HUES64 (cell line): ENCODE measurements around the gene TRIM66.

Experiments
- H3K27ac ChIP-seq: 2 replicates; pipeline ENCODE4 v1.7.0; 2013; ENCODE audit warnings: low read depth, low read length, inconsistent platforms
- H3K27me3 ChIP-seq: 2 replicates; pipeline ENCODE4 v1.6.1; 2013; ENCODE audit warnings: mild to moderate bottlenecking, low read length; ENCODE audit not compliant: insufficient read depth
- H3K36me3 ChIP-seq: 2 replicates; pipeline ENCODE4 v1.6.1; 2013; ENCODE audit warnings: mild to moderate bottlenecking, low read length; ENCODE audit not compliant: insufficient read depth
- H3K4me1 ChIP-seq: 2 replicates; pipeline ENCODE4 v1.6.1; 2013; ENCODE audit warnings: mild to moderate bottlenecking, low read length, moderate library complexity; ENCODE audit not compliant: insufficient read depth
- H3K4me3 ChIP-seq: 2 replicates; pipeline ENCODE4 v1.5.1; 2013; ENCODE audit warnings: mild to moderate bottlenecking, low read length, moderate library complexity
- H3K9ac ChIP-seq: 2 replicates; pipeline ENCODE4 v1.6.1; 2013; ENCODE audit warnings: mild to moderate bottlenecking, low read depth, low read length
- H3K9me3 ChIP-seq: 2 replicates; pipeline ENCODE4 v1.6.1; 2013; ENCODE audit warnings: low read depth, low read length; ENCODE audit not compliant: insufficient read depth
- WGBS: fragments of 150-250, 120-280 bp; methylation state at CpG from one replicate; pipeline ENCODE4 v1.1.7; 2013; ENCODE audit warnings: missing lambda C conversion rate; 5-methylcytosine and 5-hydroxymethylcytosine counted together

TRIM66 gene

DNA sequence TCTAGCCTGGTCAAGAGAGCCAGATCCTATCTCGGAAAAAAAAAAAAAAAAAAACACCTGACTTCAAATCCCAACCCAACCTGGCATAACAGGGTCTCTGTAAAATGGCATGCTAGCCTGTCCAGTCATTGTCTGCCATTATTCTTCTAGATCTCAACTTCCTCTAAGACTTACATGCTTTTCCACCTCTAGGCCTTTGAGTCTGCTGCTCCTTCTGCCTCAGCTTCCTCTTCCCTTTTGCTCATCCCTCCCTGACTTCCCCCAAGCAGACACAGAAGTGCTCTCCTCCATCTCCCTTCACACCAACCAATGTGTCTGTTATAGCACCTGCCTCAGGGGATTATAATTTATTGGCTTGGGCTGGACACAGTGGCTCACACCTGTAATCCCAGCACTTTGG is 96.3 kb downstream of the TRIM66 start:
- H3K4me3 ChIP-seq = no peak overlapping the region
- WGBS = 96% methylated on average over 1 of the region's 1 CpG
- no peak overlapping the region for H3K27ac ChIP-seq
- H3K36me3 ChIP-seq = no peaks in the 10 kb centered on the region
- H3K9me3 ChIP-seq = no peaks in the 10 kb centered on the region
- H3K4me1 ChIP-seq = peaks cover 8% of the 10 kb centered on the region; the same call in 1 of the 2 replicates
- no peak overlapping the region for H3K9ac ChIP-seq
- no peaks in the 10 kb centered on the region for H3K27me3 ChIP-seq

DNA sequence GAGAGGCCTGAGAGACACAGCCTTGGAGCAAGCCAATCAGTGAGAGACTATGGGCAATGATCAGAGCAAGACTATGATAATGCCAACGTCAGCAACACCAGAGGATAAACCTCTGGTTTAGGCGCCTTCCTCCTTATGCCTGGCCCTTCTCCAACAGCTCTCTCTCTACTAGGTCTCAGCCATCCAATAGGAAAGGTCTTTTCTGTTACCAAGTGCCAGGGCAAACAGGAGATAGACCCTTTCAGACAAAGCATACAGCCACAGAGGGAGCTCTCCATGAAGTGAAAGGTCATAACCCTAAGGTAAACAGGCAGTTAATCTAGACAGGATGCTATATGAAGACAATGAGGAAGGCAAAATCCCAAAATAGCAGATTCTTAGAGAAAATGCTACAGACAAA is 98.0 kb downstream of the TRIM66 start:
- H3K36me3 ChIP-seq = no peaks in the 10 kb centered on the region
- H3K9ac ChIP-seq = no peak overlapping the region
- no peaks in the 10 kb centered on the region for H3K27me3 ChIP-seq
- peaks cover 2% of the 10 kb centered on the region; the same call in 1 of the 2 replicates for H3K9me3 ChIP-seq
- H3K4me1 ChIP-seq = peaks cover 8% of the 10 kb centered on the region; the same call in 1 of the 2 replicates
- H3K4me3 ChIP-seq = no peak overlapping the region
- H3K27ac ChIP-seq = no peak overlapping the region
- WGBS = 92% methylated on average over 2 of the region's 2 CpGs

DNA sequence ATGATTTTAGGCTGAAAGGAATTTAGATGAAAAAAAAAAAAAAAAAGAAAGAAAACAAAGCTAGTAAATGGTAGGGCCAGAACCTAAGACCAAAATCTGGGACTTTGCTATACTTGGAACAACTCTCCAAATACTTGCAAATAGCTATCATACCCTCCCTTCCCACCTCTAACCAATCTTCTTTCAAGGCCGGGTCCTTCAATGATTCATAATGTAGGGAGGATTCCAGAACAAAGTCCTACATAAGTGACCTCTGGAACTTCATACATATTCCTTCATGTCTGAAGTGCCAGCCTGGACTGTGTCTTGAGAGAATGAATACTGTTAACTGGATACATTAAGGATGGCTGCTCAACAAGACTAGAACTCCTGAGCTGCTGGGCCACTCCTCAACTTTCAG is 98.4 kb downstream of the TRIM66 start:
- no peak overlapping the region for H3K4me3 ChIP-seq
- H3K27ac ChIP-seq = no peak overlapping the region
- H3K4me1 ChIP-seq = peaks cover 8% of the 10 kb centered on the region; the same call in 1 of the 2 replicates
- H3K9me3 ChIP-seq = peaks cover 4% of the 10 kb centered on the region; the same call in 1 of the 2 replicates
- no peaks in the 10 kb centered on the region for H3K36me3 ChIP-seq
- WGBS = 93% methylated on average over 1 of the region's 1 CpG
- no peaks in the 10 kb centered on the region for H3K27me3 ChIP-seq
- no peak overlapping the region for H3K9ac ChIP-seq

DNA sequence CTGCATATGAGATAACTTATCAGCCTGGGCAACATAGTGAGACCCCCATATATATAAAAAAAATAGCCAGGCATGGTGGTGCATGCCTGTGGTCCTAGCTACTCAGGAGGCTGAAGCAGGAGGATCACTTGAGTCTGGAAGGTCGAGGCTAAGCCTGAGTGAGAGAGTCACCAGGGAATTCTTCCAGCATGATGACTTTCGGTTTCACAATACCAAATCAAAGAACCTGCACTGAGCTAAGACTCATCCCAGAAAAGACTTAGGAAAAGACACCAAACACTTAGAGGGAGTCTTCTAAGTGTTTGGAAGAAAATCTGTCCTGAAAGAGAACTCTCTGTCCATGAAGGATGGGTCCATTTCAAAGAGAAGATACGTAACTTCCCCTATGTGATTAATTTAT is 101.2 kb downstream of the TRIM66 start:
- H3K4me3 ChIP-seq = no peak overlapping the region
- no peaks in the 10 kb centered on the region for H3K36me3 ChIP-seq
- peaks cover 18% of the 10 kb centered on the region; the same call in 1 of the 2 replicates for H3K9me3 ChIP-seq
- peaks cover 8% of the 10 kb centered on the region; the same call in 1 of the 2 replicates for H3K4me1 ChIP-seq
- H3K27ac ChIP-seq = no peak overlapping the region
- H3K27me3 ChIP-seq = no peaks in the 10 kb centered on the region
- H3K9ac ChIP-seq = no peak overlapping the region
- WGBS = 92% methylated on average over 3 of the region's 3 CpGs

DNA sequence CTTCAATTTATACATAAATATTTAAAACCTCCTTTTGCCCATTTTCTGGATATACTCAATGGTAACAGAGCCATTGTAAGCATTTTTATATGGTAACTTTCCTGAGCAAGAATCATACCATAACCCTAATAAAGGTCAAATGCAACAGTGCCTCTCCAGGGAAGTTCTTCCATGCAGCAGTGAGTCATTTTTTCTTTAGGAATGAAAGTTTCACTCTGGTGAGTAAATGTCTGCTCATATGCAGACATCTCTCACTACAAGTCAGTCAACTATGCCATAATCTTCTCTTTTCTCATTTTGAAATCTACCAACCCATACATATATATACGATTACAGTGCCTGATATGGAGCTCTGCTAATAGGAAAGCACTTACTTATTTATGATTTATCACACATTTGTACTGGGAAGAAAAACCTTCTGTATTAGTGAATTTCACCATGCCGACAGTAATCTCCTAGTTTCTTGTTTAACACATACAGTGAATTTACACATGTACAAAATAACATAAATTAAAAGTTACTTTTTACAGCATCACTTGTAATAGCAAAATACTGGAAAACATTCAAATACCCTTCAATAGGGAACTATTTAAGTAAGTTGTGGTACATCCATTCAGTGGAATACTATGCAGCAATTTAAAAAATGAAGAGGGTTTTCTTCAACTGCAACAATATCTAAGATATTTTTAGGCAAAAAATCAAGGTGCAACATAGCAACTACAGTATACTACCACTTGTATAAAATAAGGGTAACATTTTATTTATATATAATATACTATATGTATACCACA is 104.5 kb downstream of the TRIM66 start:
- Histone ChIP-seq H3K4me3 (no peak overlapping the region), H3K27ac (no peak overlapping the region), H3K9ac (no peak overlapping the region), H3K9me3 (peaks cover 18% of the 10 kb centered on the region; the same call in 1 of the 2 replicates), H3K4me1 (no peaks in the 10 kb centered on the region), H3K27me3 (no peaks in the 10 kb centered on the region), H3K36me3 (no peaks in the 10 kb centered on the region)
- WGBS = 94% methylated on average over 2 of the region's 2 CpGs

DNA sequence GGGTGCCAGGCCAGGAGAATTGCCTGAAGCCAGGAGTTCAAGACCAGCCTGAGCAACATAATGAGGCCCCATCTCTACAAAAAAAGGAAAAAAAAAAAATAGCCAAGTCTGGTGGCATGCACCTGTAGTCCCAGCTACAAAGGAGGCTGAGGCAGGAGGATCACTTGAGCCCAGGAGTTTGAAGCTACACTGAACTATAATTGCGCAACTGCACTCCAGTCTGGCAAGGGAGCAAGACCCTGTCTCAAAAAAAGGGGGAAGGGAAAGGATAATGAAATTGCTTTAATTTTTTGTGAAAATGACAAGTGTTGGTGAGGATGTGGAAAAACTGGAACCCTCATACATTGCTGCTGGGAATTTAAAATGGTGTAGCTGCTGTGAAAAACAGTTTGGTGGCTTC is 107.7 kb downstream of the TRIM66 start:
- Histone ChIP-seq H3K4me1 (no peaks in the 10 kb centered on the region), H3K27me3 (no peaks in the 10 kb centered on the region), H3K27ac (no peak overlapping the region), H3K9me3 (peaks cover 18% of the 10 kb centered on the region; the same call in 1 of the 2 replicates), H3K9ac (no peak overlapping the region), H3K36me3 (no peaks in the 10 kb centered on the region), H3K4me3 (no peak overlapping the region)
- WGBS = 99% methylated on average over 1 of the region's 1 CpG

DNA sequence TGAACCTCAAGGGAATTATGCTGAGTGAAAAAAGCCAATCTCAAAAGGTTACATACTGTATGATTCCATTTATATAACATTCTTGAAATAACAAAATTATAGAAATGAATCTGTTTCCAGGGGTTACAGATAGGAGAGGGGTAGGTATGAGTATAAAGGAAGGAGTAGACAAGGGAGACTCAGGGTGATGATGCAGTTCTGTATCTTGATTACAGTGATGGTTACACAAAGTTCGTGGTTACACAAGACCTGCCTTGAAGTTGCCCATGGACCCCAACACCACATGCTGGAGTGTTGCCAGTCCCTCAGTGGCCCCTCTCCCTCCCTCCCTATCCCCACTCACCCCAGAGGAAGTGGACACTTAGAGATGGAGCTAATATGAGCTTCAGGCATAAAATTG is 108.7 kb downstream of the TRIM66 start:
- no peaks in the 10 kb centered on the region for H3K36me3 ChIP-seq
- H3K27me3 ChIP-seq = no peaks in the 10 kb centered on the region
- peaks cover 11% of the 10 kb centered on the region; the same call in 1 of the 2 replicates for H3K9me3 ChIP-seq
- H3K4me1 ChIP-seq = no peaks in the 10 kb centered on the region
- H3K4me3 ChIP-seq = no peak overlapping the region
- WGBS = 80% methylated on average over 1 of the region's 1 CpG
- H3K27ac ChIP-seq = no peak overlapping the region
- no peak overlapping the region for H3K9ac ChIP-seq

DNA sequence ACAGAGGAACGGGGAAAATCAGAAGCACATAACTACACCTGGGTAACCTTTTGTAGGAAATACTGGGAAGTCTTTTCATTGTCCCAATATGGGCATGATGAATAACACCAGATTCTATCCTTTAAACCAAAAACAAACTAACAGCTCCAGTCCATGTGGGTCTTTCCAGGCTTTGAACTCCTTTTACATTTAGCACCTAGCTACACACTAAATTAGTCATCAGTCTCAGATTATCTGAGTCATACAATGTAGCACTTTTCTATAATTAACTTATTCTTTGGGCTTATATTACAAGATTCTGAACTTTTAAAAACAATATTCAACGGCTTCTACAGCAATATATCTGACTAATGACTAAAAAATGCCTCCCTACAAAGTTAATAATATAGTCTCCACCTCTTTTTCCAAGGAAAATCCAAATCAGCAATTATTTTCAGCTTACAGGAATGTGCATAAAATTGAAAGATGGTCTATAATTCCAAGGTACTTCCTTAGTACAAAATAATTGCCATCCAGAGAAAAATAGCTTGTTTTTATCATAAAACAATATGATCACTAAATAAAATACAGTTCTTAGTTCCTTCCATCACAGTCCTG is 114.8 kb downstream of the TRIM66 start:
- H3K9ac ChIP-seq = no peak overlapping the region
- WGBS = 86% methylated on average over 2 of the region's 2 CpGs
- H3K4me3 ChIP-seq = no peak overlapping the region
- H3K4me1 ChIP-seq = no peaks in the 10 kb centered on the region
- no peaks in the 10 kb centered on the region for H3K27me3 ChIP-seq
- H3K27ac ChIP-seq = no peak overlapping the region
- H3K9me3 ChIP-seq = no peaks in the 10 kb centered on the region
- H3K36me3 ChIP-seq = no peaks in the 10 kb centered on the region

DNA sequence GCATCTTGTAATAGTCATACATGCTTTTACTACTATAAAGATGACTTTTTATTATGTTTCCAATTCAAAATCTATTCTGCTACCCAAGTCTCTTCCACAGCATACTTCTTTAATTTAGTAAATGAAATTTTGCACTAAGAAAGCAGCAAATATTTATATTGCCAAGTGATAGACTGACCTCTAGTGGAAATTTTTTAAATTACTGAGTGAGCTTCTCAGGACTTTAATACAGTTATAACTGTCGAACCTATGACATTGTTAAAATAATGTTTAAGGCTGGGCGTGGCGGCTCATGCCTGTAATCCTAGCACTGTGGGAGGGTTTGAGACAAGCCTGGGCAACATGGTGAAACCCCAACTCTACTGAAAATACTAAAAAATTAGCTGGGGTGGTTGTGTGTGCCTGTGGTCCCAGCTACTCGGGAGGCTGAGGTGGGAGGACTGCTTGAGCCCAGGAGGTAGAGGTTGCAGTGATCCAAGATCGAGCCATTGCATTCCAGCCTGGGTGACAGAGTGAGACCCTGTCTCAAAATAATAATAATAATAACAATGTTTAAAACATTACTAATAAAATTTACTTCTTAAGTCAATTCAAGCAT is 115.8 kb downstream of the TRIM66 start:
- WGBS = 74% methylated on average over 4 of the region's 5 CpGs

DNA sequence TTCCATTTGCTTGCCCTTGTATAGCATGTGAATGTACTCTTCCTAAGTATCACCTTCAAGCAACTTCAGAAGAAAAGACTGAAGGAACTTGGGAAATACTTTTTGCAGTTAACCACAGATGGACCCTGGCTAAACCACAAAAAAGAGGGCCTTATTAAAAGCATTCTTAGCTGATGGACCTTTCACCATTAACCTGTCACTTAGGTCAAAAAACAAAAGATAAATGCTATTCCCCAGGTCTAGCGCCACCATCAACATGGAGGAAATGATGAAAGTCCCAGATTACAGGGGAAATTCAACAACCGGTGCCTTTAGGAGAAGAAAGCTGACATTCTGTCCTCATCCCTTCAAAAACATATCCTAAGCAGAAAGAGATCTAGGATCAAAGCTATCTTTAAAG is 117.9 kb downstream of the TRIM66 start:
- no peak overlapping the region for H3K27ac ChIP-seq
- H3K9me3 ChIP-seq = peaks cover 11% of the 10 kb centered on the region; the same call in 1 of the 2 replicates
- no peaks in the 10 kb centered on the region for H3K27me3 ChIP-seq
- H3K36me3 ChIP-seq = no peaks in the 10 kb centered on the region
- H3K9ac ChIP-seq = no peak overlapping the region
- 88% methylated on average over 2 of the region's 2 CpGs for WGBS
- no peaks in the 10 kb centered on the region for H3K4me1 ChIP-seq
- H3K4me3 ChIP-seq = no peak overlapping the region

More for the DNA sequence above, 115.8 kb downstream of the TRIM66 start:
- no peak overlapping the region for H3K9ac ChIP-seq
- H3K4me3 ChIP-seq = no peak overlapping the region
- H3K27ac ChIP-seq = no peak overlapping the region
- no peaks in the 10 kb centered on the region for H3K4me1 ChIP-seq
- no peaks in the 10 kb centered on the region for H3K36me3 ChIP-seq
- peaks cover 5% of the 10 kb centered on the region; the same call in 1 of the 2 replicates for H3K9me3 ChIP-seq
- no peaks in the 10 kb centered on the region for H3K27me3 ChIP-seq
